HG02938 (cell line): ENCODE results near the gene OASL.
"Not testable (repeated sequence)": the region's sequence is repeated elsewhere in the genome, so short reads cannot be mapped to it uniquely, and the experiment has no call there.

ENCODE experiments used
- ATAC-seq: cut with Tn5 transposase; IDR thresholded peaks from one replicate; pipeline ENCODE4 v1.9.1; 2021; ENCODE audit warnings: mild to moderate bottlenecking, moderate library complexity; ENCODE audit not compliant: unreplicated experiment

Gene OASL

GRCh38 chr12:121059031-121059898 is 20.2 kb upstream of the OASL start:
- no peak for ATAC-seq

- ATAC-seq: no peak
Measured at GRCh38 chr12:121057794-121058193, 18.7 kb upstream of the OASL start.

DNA sequence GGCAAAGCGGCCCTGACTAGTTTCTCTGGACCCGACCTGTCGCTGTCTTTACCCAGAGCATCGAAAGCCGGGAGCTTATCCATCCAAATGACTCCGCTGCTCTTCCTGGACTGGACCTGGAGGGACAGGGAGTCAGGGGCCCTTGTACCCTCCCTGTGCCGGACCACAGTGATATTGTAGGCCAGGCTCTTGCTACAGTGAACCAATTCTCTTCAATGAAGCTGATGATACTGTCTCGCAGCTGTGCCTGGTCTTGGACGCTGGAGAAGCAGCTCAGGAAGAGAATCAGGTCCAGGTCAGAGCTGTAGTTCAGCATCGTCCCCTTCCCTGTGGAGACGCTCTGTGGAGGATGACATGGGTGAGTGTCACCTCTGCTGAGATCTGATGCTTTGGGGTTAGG is 14.7 kb upstream of the OASL start:
- no peak for ATAC-seq

GRCh38 chr12:121050725-121051124 is 11.7 kb upstream of the OASL start:
- no peak for ATAC-seq

- no peak for ATAC-seq
Measured at GRCh38 chr12:121048442-121048841, 9.4 kb upstream of the OASL start.

DNA sequence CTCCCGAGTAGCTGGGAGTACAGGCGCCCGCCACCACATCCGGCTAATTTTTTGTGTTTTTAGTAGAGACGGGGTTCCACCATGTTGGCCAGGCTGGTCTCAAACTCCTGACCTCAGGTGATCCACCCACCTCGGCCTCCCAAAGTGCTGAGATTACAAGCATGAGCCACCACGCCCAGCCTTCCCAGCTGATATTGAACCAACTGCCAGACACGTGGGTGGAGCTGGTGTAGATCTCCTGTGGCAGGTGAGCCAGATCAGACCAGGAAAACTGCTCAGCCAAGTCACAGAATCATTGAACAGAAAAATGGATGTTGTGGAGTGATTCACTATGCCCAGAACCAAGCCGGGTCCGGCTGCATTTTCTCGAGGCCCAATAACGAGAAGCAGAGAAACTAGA is 8.4 kb upstream of the OASL start:
- not testable (repeated sequence) for ATAC-seq

GRCh38 chr12:121043067-121043466 is 4.0 kb upstream of the OASL start:
- no peak for ATAC-seq

GRCh38 chr12:121036810-121037326 is 2.2 kb downstream of the OASL start:
- no peak for ATAC-seq

DNA sequence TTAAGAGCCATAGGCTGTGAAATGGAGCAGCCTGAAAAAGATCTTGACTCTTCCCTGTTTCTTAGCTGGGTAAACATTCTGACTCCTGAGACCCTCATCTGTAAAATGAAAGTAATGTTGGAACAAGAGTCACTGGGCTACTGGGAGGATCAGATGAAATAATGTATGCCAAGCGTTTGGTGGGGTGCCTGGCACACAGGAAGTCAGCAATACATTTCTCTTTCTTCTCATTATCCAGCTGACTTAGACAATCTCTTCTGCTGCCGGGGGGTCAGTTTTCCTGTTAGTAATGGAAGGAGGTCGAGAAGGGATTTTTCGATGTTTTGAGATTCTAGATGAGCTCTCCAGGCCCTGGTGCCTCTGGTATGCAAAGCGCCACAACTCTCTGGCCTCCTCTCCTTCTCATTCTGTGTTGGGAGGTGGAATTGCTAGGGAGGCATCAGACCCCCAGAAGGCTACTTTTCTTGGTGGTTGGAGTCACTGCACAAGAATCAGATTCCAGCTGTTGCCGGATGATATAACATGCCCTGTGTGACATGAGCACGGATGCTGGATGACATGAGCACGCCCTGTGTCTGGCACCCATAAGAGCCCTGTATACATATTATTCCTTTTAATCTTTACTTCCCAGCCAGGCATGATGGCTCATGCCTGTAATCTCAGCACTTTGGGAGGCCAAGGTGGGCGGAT is 4.3 kb downstream of the OASL start:
- ATAC-seq: no peak

DNA sequence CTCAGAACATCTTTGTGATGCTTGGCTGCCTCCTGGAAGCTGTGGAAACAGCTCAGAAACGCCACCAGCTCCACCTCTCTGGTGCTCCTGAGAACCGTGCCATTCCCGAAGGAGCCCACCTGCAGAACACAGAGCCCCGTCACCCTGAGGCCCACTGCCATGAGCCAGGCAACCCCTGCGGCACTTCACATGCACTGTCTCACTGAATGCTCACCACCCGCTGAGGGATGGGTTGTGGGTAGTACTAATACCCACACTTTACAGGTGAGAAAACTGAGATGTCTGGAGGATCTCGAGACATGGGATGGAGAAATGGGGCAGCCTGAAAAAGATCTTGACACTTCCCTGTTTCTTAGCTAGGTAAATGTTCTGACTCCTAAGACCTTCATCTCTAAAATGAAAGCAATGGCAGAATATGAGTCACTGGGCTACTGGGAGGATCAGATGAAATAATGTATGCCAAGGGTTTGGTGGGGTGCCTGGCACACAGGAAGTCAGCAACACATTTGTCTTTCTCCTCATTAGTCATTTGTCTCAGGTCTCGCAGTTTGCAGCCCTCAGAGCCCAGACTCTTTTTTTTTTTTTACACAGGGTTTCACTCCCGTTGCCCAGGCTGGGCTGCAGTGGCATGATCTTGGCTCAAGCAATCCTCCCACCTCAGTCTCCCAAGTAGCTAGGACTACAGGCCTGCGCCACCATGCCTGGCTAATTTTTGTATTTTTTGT is 5.3 kb downstream of the OASL start:
- no peak for ATAC-seq

DNA sequence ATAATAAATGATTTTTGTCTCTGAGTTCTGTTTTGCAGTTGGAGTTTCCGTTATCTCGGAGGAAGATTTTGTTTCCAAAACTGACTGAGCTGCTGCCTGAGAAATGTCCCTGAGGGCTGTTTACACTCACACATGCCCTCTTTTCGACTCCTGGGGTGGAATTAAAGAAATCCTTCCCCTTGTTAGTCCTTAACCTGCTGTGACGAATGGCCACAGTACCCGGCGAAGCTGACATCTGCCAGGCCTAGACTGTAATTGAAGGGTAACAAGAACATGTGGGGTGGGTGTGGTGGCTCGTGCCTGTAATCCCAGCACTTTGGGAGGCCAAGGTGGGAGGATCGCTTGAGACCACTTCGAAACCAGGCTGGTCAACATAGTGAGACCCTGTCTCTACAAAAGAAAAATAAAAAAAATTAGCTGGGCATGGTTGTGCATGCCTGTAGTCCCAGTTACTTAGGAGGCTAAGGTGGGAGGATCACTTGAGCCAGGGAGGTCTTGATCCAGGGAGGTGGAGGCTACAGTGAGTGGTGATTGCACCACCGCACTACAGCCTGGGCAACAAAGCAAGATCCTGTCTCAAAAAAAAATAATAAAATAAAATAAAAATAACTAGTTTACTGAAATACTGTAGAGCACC is 8.4 kb downstream of the OASL start:
- ATAC-seq: no peak

DNA sequence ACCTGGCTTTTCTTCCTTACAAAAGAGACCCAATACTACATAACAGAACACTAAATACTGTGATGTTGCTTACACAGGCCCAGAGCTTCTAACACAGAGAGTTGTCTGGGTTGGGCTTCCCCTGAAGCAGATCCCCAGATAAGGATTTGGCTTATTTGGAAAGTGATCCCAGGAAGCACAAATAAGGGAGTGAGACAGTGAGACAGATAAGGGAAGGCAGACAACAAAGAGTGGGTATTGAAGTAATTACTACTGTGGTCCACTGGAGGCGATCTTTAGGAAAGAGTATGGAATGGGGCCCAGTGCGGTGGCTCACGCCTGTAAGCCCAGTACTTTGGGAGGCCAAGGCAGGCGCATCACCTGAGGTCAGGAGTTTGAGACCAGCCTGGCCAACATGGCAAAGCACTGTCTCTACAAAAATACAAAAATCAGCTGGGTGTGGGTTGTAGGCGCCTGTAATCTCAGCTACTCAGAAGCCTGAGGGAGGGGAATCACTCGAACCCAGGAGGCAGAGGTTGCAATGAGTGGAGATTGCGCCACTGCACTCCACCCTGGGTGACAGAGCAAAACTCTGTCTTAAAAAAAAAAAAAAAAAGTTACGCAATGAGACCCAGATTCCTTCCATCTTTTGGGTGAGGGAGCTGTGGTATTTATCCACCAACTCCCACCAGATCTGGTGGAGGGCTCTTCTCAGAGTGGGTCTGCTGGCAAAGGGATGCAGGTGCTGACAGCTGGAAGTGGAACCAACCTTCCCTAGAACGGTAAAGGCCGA is 12.6 kb downstream of the OASL start:
- no peak for ATAC-seq

GRCh38 chr12:121025442-121026226 is 13.4 kb downstream of the OASL start:
- no peak for ATAC-seq

DNA sequence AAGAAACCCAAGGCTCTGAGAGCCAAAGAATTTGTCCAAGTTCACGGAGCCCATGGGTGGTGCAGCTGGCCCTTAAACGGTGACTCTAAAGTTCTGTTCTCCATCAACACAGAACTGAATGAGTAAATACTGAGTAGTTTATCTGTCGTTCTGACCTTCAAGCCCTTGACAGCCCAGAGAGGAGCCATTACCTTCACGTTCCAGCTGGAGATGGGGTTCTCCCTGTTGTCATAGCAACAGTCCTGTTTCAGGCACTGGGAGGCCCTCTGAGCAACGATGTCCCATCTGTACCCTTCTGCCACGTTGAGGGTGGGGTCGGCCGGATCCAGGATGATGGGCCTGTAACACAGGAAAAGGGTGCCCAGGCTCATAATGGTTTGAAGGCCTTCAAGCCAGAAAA is 15.2 kb downstream of the OASL start:
- ATAC-seq: no peak

DNA sequence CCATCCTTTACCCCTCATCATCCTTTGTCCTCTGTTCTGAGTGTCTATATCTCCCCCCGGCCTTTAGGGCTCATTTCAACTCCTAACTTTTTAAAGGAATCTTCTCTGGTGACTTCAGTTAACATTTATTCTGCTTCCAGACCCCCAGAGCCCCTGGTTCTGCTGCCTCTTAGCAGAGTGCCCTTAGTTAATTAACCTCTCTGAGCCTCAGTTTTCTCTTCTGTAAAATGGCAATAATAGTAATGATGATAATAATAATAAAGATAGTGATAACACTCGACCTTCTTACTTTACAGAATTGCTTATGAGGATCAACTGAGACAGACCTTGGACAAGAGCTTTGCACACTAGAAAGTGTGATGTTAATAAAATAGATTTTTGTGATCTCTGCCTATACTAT is 16.3 kb downstream of the OASL start:
- no peak for ATAC-seq

- no peak for ATAC-seq
Measured at GRCh38 chr12:121021754-121022153, 17.3 kb downstream of the OASL start.

- no peak for ATAC-seq
Measured at GRCh38 chr12:121018860-121019617, 20.0 kb downstream of the OASL start.

- no peak for ATAC-seq
Measured at GRCh38 chr12:121017966-121018491, 21.0 kb downstream of the OASL start.
